IPS-NIHi7 (cell line): Measurements from ENCODE around the gene SPIRE2.

Experiments
- DNase-seq: peaks from one replicate; pipeline ENCODE4 v3.0.0; 2012; ENCODE audit warnings: mixed read lengths; ENCODE audit errors: extremely low spot score

The SPIRE2 gene

DNA sequence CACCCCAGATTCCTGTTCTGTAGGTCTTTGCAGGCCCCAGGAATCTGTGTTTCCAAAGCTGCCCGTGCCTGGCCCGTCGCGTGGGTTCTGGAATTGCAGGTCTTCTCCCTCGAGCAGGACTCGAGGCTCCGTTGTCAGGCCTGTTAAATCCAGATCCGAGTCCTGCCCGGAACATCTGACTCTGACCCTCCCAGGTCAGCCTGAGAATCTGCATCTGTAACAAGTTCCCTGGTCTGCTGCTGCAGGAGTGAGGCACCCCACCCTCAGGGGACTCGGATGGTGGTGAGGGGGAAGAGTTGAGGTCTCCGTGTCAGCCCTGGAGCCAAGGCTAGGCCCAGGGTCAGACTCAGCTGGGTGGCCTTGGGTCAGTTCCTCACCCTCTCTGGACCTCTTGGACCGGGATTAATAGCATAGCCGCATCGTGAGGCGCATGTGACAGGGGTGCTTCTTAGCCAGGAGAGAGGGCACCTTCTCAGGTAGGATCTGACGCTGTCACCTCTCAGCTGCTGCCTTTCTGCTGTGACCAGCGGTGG lies 8.8 kb downstream of the SPIRE2 start:
- DNase-seq, result no peak

DNA sequence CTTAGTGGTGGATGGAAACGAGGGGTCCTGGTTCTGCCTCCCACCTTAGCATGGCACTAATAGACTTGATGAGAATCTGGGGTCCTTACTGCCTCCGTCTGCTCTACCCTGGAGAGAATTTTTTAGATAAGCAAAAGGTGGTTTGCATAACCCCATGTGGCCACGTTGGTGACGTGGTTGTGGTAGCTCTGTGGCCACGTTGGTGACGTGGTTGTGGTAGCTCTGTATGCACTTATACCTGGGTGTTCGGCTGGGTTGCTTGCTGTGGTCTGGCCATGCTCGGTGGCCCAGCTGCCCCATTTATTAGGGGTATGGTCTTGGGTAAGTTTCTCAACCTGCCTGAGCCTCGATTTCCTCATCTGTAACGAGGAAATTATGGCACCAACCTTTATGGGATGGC lies 13.0 kb downstream of the SPIRE2 start:
- no peak for DNase-seq

DNA sequence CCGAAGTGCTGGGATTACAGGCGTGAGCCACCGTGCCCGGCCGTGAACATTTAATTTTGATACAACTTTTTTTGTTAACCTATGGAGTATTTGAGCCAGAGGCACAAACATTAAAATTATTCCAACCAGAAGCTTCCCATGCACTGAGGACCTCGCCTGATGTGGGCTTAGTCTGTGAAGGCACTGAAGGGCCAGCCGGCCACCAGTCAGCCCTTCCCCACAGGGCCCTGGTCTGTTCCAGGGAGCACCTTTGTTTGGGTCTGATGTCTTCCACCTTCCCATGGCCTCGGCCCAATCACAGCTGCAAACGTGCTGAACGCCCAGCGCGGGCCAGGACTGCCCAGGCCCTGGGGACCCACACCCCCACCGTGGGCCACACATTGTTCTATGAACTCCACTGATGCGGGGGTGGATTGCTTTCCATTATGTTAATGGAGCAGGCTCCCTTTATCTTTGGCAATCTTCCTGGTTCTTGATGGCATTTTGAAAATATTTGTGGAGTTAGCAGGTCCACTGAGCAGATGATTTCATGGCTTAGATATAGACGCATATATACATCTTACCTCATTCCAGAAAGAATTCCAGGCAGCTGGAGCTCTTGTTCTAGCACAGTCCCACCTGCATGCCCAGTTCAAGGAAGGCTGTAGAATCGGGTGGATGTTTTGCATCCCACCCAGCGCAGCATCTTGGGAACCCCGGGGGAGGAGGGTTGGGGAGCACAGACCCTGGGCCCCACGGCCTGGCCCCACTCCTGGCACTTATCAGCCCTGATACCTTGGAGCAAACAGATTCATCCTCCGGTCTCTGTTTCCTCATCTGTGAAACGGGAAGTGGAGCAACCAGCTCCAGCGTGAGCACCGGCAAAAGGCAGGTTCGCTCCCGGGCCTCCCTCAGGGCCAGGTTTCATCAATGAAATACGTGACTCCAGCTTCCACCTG lies 14.5 kb downstream of the SPIRE2 start:
- DNase-seq, result no peak

DNA sequence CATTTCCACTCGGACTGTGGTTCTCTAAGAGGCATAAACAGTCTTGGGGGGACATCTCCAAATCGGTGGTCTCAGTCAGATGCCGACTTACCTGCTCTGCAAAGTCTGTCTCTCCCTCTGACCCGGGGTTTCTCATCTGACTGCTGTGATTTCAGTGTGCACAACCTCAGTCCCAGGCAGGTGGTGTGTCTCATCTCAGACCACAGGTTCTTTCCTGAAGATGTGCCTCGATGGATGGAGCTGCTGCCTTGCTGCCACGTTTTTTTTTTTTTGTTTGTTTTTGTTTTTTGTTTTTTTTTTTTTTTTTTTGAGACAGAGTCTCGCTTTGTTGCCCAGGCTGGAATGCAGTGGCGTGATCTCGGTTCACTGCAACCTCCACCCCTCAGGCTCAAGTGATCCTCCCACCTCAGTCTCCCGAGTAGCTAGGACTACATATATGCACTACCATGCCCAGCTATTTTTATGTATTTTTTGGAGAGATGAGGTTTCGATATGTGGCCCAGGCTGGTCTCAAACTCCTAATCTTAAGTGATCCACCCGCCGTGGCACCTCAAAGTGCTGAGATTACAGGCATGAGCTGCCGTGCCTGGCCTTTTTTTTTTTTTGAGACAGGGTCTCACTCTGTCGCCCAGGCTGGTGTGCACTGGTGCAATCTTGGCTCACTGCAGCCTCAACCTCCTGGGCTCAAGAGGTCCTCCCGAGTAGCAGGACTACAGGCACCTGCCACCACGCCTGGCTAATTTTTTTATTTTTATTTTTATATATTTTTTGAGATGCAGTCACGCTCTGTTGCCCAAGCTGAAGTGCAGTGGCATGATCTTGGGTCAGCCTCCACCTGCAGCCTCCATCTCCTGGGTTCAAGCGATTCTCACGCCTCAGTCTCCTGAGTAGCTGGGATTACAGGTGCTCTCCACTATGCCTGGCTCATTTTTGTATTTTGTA lies 15.4 kb downstream of the SPIRE2 start:
- no peak for DNase-seq

DNA sequence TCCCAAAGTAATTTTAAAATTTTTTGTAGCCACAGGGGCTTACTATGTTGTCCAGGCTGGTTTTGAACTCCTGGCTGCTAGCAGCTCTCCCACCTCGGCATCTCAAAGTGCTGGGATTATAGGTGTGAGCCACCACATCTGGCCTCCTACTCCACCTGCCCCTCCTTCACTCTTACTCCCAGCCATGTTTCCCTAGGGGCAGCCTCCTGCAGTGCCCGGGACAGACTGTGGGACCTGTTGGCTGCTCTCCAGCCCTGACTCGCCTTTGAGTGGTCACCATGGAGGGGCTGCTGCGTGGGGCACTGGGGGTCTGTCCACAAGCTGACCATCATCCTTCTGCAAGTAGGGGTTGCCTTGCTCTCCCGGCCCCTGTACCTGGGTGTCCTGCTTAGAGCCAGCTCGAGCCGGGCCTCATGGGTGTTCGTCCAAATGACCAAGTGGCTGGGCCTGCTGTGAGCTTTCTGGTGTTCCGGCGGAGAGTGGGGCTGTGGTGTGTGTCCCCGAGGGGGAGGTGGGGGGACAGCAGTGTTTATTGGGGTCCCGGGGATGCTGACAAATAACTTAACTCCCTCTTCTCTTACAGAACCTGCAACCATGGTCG lies 16.6 kb downstream of the SPIRE2 start:
- DNase-seq, result no peak

DNA sequence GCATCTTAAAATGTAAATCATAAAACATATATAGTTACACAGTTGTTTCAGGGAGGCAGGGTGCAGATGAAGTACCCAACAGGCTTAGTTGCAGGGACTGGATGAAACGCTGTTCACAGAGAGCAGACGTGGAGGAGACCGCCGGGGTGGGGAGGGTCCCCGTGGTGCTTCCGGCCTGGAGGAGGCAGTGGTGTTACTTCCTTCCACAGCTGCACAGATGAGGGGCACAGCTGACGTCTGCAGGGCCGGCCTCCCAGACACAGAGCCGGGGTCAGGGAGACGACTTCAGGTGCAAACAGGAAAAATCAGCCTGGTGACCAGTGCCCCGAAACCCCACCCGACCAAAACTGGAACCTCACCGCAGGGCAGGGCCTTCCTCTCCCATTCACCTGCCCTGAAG lies 17.1 kb downstream of the SPIRE2 start:
- DNase-seq, result no peak

DNA sequence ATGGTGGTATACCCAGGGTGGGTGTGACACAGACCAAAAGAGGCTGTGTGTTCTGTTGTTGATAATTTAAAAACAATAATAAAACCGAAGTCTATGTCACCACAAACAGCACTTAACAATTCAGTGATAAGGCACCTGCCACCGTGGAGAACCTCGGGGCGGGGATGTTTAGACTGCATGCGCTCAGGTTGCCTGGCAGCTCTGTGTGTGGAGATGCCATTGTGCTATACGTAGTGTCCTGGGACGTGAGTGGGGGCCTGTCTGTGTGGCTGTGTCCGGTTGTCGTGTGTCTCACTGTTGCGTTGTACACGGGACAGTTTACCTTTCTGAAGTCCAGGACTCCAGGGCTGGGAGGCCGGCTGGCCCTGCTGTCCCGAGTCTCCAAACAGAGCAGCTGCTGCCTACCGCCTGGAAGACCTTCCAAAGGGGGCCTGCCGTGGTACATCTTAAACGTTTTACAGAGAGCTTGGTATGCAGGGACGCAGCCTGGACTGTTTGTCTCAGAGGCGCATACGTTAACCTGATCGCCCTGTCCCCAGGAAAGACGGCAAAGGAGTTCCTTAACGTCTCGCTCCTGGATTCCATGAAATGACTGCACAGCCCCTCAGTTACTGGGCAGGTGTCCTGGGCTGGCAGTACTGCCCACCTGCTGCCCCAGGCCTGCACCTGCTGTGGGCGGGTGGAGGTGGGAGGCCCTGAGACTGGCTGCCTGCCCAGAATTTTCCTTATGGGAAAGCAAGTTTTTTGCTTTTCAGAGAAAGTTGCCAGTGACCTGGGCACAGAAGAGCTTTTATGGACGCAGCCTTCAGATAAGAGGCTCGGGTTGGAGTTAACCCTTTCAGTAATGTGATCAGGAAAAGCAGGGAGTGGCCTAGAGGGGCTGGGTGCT lies 19.0 kb downstream of the SPIRE2 start:
- no peak for DNase-seq

DNA sequence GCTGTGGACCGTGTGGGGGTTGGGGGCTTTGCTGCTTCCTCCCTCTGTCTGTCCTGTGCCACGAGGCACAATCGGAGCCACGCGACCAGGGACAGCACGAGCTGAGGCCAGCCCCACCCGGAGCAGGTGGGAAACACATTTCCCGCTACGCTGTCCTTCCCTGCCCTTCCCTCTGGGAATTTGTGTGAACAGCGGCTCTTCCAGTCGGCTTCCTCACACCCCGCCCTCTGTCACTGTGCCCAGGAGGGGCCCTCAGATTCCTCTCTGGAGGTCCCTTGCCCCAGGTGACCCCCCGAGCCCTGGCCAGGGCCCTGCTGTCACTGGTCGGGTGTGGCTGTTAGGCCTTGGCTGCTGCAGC lies 19.6 kb downstream of the SPIRE2 start:
- no peak for DNase-seq

DNA sequence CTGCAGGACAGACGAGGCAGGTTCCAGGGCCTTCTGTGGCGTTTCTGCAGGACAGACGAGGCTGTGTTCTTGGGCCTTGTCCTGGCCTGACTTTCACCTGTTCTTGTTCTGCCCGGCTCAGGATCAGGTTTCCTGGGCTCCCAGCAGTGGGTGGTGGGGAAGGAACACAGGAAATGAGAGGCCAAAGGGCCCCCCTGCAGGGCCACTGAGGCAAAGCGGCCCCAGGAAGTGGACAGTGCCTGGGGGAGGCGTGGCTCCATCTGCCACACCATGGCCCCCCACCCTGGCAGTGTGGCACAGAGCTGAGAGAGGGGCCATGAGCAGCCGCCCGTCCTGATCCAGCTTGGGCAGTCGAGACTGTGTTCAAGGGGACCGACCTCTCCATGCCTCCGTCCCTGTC lies 20.7 kb downstream of the SPIRE2 start:
- no peak for DNase-seq

DNA sequence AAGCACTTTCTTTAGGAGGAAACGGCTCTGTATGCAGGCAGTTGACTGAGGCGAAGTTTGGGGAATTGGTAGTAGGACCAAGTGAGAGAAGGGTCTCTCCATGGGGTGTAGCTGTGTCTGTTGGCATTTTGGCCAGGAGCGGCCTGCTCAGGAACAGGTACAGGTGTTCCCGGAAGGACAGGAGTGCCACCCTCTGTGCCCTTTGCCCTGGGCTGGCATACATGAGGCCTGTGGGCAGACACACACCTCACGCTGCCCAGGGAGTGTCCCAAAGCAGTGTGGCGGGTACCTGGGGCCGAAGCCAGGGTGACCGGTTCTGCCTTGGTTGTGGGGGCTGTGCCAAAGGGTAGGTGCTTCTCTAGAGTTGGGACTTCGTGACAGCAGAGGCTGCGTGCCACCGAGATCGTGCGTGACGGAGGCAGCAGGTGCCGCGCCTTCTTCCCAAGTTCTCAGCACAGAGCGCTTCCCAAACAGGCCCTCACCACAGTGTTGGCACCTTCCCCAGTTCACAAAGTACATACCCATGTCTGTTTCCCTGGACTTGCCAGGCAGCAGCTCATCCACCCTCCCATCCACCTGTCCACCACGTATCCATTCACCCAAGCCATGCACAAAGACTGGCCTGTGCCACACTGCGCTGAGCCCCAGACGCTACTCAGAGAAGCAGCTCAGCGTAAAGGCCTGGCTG lies 25.2 kb downstream of the SPIRE2 start:
- DNase-seq, result no peak

DNA sequence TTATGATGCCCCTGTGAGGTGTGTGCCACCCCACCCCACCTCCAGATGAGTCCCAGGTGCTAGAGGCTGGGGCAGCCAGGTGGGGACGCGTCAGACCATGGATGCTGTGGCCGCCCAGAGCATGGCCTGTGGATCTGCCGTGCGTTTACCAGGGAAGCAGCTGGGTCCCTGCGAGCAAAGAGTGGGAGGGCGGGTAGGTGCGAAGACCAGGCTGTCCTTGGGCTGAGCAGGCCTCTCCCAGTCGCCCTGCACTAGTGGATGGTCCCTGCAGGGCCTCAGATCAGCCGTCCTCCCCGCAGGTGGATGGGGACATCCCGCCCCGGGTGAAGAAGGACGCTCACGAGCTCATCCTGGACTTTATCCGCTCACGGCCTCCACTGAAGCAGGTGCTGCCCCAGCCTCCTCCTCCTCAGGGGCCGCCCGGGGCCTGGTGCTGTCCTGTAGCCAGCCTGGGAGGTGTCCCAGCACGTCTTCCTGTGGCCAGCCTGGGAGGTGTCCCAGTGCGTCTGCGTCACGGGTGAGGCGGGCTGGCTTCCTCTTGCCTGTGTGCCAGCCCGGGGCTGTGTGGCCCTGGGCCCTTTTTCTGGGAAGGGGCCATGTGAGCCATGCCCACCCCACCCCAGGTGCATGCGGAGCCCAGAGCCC lies 27.1 kb downstream of the SPIRE2 start:
- no peak for DNase-seq

DNA sequence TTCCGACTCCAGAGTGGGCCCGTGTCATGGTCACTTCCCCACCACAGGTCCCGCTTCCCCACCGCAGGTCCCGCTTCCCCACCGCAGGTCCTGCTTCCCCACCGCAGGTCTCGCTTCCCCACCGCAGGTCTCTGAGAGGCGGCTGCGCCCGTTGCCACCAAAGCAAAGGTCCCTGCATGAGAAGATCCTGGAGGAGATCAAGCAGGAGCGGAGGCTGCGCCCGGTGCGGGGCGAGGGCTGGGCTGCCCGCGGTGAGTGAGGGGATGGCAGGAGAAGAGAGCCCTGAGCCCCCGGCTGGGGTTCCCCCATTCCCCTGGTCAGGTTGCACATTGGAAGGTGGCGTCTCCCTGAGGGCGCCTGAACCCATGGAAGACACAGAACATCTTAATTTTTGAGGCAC lies 27.7 kb downstream of the SPIRE2 start:
- DNase-seq, result no peak

DNA sequence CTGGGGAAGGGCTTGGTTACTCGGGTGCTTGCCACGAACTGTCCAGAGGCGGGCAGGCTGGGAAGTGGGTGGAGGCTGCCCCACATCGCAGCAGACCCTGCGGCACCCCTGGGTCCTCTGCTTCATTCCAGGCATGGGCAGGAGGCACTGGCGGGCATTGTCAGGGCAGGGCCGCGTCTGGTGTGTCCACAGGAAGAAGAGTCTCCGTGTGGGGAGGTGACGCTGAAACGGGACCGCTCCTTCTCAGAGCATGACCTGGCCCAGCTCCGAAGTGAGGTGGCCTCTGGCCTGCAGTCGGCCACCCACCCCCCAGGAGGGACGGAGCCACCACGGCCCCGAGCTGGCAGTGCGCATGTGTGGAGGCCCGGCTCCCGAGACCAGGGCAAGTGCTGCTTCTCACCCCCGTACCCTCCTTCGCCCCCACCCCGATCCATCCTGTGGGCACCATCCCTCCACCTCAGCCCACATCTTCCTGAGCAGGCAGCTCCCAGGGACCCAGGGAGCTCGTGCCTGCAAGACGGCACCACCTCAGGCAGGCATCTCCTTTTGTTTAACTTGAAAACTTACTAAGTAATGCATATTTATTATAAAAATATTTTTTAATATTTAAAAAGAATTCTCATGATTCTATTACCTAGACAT lies 30.8 kb downstream of the SPIRE2 start:
- no peak for DNase-seq

DNA sequence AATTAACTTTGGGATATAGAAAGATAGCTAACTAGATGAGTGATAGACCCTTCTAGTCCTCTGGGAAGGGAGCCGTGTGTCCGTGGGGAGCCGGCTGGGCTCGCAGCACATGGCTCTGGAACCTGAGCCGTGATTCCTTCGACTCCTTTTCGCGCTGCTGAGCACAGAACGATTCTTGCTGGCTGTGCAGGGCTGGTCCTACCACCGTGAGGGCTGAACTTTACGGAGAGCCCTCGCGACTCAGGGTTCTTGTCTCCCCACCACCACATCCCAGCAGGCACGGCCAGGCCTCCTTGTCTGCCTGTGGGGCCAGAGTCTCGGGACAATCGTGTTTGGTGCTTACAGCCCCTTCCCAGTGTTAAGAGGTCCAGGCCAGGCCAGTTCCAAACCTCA lies 31.3 kb downstream of the SPIRE2 start:
- DNase-seq, result no peak

DNA sequence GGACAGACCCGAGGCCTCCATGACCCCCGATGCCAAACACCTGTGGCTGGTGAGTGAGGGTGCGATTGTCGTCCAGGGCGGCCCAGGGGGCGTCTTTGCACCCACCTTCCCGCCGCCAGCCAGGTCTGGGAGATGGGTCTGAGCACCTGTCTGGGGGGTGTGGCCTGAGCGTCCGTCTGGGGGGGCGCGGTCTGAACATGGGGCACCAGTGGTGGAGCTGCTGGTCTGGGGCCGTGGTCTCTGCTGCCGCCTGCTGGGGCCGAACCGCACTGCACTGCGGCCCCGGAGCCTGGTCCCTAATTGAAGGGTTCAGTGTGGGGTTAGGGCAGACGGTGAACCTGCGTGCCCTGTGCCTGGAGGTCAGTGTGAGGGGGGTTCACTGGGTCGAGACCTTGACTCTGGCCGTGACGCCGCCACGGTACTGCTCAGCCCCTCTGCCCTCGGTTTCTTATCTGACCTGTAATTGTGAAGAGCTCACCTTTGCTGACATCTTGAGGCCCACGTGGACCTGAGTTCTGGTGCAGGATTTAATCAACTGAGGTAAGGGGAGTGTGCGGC lies 32.6 kb downstream of the SPIRE2 start:
- DNase-seq, result peak; percentile 97

DNA sequence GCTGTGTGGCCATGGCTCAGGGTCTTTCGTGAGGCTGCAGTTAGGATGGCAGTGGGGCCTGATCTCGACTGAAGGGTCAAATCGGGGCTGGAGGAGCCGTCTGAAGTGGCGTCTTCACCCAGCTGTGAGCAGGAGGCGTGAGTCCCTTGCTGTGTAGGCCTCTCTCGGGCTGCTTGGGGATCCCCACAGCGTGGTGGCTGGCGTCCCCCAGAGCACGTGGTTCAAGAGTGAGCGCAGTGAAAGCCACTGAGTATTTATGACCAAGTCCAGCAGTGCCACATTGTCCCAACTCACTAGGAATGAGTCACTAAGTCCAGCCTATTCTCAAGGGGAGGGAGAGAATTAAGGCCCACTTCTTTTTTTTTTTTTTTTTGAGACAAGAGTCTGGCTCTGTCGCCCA lies 33.4 kb downstream of the SPIRE2 start:
- no peak for DNase-seq

DNA sequence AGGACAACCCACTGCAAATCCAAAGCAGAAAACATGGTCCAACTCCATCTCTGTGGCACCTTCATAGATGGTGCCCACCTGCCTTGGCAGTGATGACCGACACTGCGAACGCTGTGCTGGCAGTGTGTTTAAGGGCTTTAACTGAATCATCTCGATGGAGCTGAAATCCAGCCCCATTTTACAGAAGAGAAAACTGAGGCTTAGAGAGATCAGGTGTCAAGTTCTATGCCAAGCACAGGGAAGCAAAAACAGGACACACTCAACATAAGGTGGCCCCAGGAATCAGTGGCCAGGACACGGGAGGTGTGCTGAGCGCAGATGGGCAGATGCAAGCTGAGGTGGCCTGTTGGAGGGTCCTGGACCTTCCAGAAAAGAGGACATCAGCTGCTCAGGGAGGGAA lies 34.5 kb downstream of the SPIRE2 start:
- DNase-seq, result no peak

DNA sequence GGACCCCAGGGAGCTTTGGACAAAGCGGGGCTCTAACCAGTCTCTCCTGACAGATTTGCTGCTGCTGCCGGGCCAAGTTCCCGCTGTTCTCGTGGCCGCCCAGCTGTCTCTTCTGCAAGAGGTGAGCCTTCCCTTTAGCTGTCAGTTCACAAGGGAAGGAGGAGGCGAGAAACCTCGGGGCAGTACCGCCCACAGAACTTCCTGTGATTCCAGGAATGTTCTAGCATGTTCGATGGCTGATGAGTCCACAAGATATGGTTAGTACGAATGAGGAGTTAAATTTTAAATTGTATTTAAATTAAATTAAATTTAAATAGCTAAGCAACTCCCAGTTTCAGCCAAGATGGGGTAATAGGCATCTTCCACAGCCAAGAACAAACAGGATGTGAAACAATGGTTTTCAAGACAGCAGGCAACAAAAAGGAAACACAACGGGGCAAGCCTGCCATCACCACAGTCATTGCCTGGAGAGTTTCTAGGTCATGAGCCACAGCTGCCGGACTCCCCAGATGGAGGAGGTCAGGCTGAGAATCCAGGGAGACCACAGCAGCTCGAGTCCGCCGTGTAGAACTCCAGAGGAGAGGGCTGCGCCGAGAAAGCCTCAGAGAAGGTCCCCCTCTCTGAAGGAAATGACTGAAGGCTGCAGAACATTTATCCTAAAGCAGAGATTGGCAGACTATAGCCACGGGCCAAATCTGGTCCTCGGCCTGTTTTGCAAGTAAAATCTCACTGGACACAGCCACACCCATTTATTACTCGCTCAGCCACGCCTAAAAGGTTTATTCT lies 35.7 kb downstream of the SPIRE2 start:
- DNase-seq, result no peak

DNA sequence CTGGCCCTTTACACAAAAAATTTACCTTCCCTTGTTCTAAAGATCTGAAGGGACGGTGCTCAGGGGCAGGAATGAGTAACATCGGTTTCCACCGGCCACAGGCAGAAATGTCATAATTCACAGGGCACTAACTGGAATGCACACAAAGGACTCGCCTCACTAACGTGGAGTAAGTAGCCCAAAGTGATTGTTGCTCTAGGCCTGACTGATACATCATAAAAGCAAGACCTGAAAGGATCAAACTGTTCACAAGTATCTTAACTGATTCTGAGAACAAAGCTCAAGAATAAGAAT lies 36.2 kb downstream of the SPIRE2 start:
- DNase-seq, result no peak
